Stimulated activated CD4-positive, alpha-beta T cell treated with anti-CD3 and anti-CD28 coated beads, Interleukin-4, amount 100 ng/mL, for 48 hours (primary cell): ENCODE results near the gene CFLAR.
"Not testable (repeated sequence)": the region's sequence is repeated elsewhere in the genome, so short reads cannot be mapped to it uniquely, and the experiment has no call there.

Source experiments
- DNase-seq, 2 donors: peaks; one replicate each; pipeline ENCODE4 v3.0.0-alpha.2; 2020; ENCODE audit warnings: low read depth in 2 of 2

Gene CFLAR

GRCh38 chr2:201149064-201149820 is 33.3 kb downstream of the CFLAR start:
- no peak for DNase-seq

- not testable (repeated sequence) for DNase-seq
Observed at GRCh38 chr2:201149821-201150165, 33.8 kb downstream of the CFLAR start.

DNA sequence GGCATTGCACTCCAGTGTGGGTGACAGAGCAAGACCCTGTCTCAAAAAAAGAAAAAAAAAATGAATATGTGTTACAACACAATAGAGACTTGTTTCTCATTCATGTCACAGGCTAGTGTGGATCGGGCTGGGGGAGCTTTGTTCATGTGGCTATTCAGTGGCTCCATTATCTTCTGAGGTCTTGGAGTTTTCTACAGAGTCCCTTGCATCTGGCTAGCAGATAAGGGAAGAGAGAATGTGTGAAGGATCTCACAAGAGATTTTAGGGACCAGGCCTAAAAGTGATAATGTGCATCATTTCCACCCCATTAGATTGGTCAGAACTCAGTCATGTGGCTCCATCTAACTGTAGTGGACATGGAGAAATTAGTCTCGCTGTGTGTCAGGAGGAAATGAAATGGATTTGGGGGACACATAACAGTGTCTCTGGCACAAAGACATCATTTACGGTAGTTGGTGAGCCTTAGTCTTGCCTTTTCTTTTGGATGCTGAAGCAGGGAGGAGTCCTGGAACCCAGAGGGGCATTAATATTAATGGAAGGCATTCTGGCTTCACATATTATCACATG is 34.6 kb downstream of the CFLAR start:
- no peak for DNase-seq

- no peak for DNase-seq
Observed at GRCh38 chr2:201151127-201151981, 35.4 kb downstream of the CFLAR start.

DNA sequence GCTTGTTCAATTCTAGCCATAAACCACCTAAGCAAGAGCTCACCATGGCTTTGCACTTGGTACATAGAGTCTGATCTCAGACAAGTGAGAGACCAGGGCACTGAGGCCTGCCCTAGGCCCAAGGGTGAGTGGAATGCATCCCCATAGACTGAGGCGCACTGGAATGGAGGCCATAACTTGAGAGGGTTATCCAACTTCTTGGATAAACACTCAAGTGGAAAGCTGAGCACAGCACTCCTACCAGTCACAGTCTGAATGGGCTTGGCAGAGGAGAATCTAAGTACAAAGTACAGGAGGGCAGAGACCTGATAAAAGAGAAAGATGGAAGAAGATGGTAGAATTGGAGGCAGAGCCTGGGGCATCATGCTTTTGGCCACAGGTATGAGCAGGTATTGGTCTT is 36.6 kb downstream of the CFLAR start:
- DNase-seq, result no peak

- DNase-seq, result no peak
Observed at GRCh38 chr2:201152999-201153815, 37.2 kb downstream of the CFLAR start.

- DNase-seq, result no peak
Observed at GRCh38 chr2:201154615-201155399, 38.8 kb downstream of the CFLAR start.

GRCh38 chr2:201156036-201156435 is 40.1 kb downstream of the CFLAR start:
- DNase-seq, result no peak

DNA sequence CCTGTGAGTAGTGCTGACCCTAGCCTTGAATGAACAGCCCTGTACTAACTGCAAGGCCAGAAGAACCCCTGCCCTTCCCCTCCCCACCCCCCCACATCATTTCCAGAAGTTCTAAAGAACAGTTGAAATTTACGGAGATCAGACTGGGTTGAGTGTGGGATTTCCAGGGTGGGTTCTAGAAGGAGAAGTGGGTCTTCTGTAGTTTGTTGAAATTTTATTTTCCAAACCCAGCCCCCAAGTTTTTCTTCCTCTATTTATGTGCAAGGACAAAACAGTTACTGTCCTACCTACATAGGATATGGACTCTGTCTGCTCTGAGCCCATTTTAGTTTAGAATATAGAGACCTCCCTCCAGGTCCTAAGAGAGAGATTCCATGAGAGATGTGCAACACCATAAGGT is 40.7 kb downstream of the CFLAR start:
- DNase-seq, result no peak

GRCh38 chr2:201157694-201158093 is 41.7 kb downstream of the CFLAR start:
- no peak for DNase-seq

GRCh38 chr2:201158111-201158929 is 42.4 kb downstream of the CFLAR start:
- DNase-seq, result no peak

- DNase-seq, result no peak
Observed at GRCh38 chr2:201164166-201164565, 48.2 kb downstream of the CFLAR start.

- DNase-seq, result no peak
Observed at GRCh38 chr2:201167546-201167945, 51.6 kb downstream of the CFLAR start.

GRCh38 chr2:201168496-201168895 is 52.5 kb downstream of the CFLAR start:
- DNase-seq, result not testable (repeated sequence)

DNA sequence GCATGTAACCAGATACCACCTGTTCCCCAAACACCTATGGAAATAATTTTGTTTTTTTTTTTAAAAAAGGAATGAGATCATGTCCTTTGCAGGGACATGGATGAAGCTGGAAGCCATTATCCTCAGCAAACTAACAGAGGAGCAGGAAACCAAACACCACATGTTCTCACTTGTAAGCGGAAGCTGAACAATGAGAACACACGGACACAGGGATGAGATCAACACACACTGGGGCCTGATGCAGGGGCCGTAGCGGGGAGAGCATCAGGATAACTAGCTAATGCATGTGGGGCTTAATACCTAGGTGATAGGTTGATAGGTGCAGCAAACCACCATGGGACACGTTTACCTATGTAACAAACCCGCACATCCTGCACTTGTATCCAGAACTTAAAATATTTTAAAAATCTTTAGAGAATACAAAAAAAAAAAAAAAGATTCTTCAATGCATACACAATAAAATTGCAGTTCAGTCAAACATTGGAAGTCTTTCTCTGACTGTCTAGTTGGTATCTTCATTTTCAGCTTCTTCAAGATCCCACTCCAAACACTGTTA is 55.4 kb downstream of the CFLAR start:
- no peak for DNase-seq

- DNase-seq, result no peak
Observed at GRCh38 chr2:201172279-201172678, 56.3 kb downstream of the CFLAR start.

GRCh38 chr2:201174687-201175086 is 58.7 kb downstream of the CFLAR start:
- DNase-seq, result no peak

GRCh38 chr2:201176081-201176481 is 60.1 kb downstream of the CFLAR start:
- DNase-seq, result no peak

DNA sequence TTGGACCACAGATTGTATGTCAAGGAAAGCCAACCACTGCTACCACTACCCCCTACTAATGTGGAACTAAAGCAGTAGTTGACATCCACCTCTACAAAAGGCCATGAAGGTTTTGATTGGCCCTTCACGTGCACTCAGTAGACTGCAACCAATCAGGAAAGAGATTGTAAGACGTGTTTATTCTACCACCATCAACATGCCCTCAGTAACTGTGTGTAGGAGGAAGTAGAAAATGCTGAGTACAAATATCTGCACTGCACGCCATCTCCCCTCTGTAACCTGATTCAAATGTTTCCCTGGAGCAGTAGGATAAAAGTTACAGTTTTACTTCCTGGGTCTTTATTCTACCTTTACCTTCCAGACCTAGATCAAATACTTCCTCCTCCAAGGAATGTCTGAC is 64.0 kb downstream of the CFLAR start:
- no peak for DNase-seq
